AG04450 (cell line): ENCODE results near the gene MEIS2. TPM values are rescaled to one million over a fixed set of nuclear protein-coding genes. Genes with fewer than 3 reads are reported as not detected.

Experiments used
- polyA plus RNA-seq: library from polyadenylated mRNA; depleted of rRNA; stranded (reverse); fragments of >200 nt; gene quantifications from 2 replicates; pipeline ENCODE4 v1.2.3, GENCODE V29; 2011
- small RNA-seq: library from RNA; depleted of rRNA; stranded (forward); fragments of <200 nt; gene quantifications from one replicate; pipeline ENCODE3, GENCODE V24; 2012; ENCODE audit warnings: low read depth; ENCODE audit not compliant: insufficient read length

MEIS2 gene
- polyA plus RNA-seq, 1 experiment, result 31.7 TPM

Small RNA genes within 50 kb of the gene (small RNA-seq; reads per million reads assigned to genes)
- not detected for gene MIR8063
- gene RF00012, result not detected
- gene RF00019, result not detected
